DMS114 treated with DMSO at 0.1 percent for 48 hours (cell line): ENCODE data around the gene LEO1.

Experiments
- DNase-seq: peaks from one replicate; lab custom pipeline; 2025; ENCODE audit not compliant: unreplicated experiment; lab: John Stamatoyannopoulos, UW

Gene LEO1

GRCh38 chr15:51932161-51932560 lies 39.4 kb downstream of the LEO1 start:
- no peak for DNase-seq

- no peak for DNase-seq
Measured at GRCh38 chr15:51931638-51932037, 39.9 kb downstream of the LEO1 start.

GRCh38 chr15:51931016-51931415 lies 40.6 kb downstream of the LEO1 start:
- no peak for DNase-seq

- DNase-seq: no peak
Measured at GRCh38 chr15:51926809-51927208, 44.8 kb downstream of the LEO1 start.

GRCh38 chr15:51924156-51925068 lies 47.2 kb downstream of the LEO1 start:
- no peak for DNase-seq

DNA sequence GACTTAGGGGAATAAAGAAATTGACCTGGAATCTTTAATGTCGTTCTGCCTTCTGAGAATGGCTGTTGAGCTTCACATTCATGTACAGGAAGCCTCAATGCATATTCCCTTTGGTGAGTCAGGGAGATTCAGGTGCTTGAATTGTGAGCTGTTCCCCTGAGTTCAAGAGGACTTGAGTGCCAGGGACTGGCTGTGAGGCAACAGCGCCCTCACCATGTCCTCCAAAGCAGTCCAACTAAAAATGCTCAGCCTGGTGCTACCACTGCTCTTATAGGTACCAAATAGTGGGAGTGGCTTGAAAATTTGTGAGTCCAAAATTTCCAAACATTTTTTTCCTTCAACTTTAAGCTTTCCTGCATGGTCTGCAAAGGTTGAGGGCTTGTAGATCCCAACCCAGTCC lies 54.1 kb downstream of the LEO1 start:
- DNase-seq: no peak

DNA sequence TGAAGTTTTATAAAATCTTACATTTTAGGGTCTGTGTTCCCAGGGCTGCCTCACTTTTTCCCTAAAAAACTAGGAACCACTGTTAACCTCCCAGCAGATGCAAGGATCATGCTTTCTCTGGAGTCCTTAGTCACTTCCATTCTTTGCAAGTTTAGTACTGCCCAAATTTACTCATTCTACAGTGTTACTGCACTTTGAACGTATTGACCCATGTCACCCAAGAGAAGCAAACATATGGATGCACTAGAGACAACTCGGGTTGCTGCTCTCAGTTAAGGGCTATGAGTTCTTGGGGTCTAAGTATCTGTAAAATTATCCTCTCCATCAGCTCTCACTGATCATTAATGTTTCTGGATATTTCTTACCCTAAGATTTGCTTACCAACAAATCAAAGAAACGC lies 59.0 kb downstream of the LEO1 start:
- no peak for DNase-seq

GRCh38 chr15:51909584-51909983 lies 62.0 kb downstream of the LEO1 start:
- DNase-seq: no peak

DNA sequence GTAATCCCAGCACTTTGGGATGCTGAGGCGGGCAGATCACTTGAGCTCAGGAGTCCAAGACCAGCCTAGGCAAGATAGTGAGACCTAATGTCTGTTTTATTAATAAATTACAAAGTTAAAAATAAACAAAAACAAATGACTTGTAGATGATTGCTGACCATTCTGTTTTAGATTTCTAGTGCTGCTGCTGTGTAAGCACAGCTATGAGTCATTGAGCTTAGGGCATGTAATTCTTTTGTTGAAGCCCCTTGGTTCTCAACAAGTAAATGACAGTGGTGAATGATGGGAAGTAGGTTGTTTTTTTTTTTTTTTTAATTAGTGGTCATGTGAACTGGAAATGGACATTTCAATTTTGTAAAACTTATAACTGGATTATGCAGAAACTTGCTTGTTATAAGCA lies 63.3 kb downstream of the LEO1 start:
- no peak for DNase-seq

DNA sequence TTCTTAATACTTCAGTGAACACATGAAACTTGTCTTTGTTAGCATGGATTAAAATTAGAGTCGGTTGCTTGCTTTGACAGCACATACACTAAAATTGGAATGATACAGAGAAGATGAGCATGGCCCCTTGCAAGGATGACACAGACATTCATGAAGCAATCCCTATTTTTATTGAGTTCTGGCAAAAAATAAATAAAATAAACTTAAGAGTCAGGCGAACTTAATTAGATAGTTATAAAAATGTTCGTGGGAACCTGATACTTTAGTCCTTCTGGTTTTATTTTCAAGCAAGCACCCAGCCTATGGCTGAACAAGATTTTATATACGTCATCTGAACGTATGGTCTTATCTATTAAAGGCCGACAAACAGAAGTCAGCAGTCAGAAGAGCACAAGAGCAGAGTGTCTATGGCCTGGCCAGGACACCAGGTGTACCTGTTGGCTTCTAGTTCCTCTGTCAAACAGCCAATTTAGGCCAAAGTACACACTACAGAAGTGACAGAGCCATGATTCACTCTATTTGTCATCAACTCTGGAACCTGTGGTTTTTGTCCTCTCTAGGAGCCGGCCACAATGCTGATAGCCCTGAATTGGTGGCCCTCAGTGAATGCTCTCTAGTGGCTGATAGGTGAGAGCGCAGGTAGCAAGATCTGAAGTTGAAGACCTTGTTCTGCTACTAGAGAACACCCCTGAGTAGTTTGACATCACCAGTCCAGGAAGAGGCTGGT lies 64.3 kb downstream of the LEO1 start:
- no peak for DNase-seq

GRCh38 chr15:51904931-51905330 lies 66.6 kb downstream of the LEO1 start:
- no peak for DNase-seq

DNA sequence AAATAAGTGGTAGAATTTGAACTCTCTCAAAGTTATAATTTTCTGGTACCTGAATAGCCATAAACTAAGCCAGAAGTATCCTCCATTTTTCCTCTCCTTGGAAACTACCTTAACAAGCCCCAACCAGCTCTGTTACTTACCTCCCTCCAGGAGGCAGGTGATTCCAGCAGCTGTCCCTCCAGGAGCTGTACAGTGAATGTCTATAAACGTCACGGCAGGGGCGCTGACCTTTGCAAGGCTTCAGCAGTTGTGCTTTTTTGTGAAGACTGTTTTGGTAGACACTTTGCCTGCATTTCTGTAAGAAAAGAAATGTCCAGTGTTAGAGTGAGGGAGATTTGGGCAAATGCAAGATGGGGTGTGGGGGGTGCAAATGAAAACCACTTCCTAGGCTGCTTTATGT lies 67.2 kb downstream of the LEO1 start:
- no peak for DNase-seq

DNA sequence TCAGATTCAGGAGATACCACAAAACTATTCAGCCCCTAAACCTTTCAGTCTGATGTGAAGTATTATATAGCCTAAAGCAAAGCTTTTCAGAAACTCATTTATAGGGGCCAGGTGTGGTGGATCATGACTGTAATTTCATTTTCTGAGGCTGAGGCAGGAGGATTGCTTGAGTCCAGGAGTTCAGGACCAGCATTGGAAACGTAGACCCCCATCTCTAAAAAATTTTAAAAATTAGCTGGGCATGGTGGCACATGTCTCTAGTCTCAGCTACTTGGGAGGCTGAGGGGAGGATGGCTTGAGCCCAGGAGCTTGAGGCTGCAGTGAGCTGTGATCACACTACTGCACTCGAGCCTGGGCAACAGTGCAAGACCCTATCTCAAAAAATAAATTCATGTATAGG lies 82.1 kb downstream of the LEO1 start:
- no peak for DNase-seq

DNA sequence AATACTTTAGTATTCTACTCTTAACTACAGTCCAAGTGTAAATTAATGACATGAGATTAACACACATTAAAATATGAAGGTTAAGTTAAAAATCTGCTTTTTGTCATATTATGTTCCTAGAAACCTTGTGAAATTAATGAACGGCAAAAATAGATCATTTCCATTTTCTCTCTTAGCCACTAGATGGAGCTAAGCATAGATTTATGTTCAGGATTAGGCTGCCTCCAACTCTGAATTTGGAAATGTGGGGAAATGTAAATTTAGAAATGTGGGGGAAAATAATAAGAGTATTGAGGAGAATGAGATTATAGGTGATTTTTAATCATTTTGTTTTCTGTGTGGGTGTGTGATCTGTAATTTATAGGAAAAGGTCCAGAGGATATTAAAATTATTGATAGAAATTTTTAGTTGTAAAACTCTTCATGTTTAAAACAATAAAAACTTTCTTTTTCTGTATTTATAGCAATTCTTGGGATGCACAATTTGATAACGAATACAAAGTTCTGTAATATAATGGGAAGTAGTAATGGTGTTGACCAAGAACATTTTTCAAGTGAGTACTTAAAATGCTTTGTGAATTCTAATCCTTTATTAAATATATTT lies 82.9 kb downstream of the LEO1 start:
- DNase-seq: peak; percentile 12
